Measurements from ENCODE around the gene U2AF1L4. TPM values are rescaled to one million over a fixed set of nuclear protein-coding genes. Genes with fewer than 3 reads are reported as not detected.

U2AF1L4 gene
- total RNA-seq, 1 donor = 5.8 TPM

DNA sequence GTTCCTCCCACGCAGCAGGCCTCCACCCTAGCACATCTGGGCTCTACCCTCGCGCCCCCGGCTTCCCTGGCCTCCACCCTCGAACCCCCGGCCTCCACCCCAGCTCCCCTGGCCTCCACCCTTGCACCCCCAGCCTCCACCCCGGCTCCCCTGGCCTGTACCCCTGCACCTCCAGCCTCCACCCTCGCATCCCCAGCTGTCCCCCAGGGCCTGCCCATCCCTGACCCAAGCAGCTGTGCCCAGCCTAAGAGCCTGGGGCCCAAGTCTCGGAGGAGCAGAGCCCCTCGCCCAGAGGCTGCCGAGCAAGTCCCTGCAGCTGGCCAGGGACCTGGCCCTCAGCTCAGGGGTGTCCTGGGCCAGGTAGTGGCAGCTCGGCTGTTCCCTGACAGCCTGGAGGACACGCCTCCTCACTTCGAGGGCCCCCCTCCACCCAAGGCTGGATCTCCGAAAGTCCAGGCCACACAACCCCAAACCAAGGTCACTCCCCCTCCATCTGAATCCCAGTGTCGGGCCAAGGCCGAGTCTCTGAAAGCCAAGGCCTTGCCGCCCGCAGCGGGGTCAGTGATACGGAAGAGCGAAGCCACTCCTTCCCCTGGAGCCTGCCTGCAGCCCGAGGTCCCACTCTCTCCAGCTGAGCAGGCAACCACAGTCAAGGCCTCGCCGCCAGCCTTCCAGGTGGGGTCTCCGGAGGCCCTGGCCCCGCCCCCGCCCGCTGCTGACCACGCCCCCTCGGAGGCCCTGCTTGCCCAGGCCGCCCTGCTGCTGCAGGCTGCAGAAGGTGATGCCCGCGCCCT, 22.3 kb upstream of the U2AF1L4 start:
- no peaks in the 10 kb centered on the region for H3K27me3 ChIP-seq (ENCODE audit: insufficient read depth, low read length)
- H3K4me3 ChIP-seq (ENCODE audit: insufficient read depth, low read length) = no peak overlapping the region
- TF ChIP-seq, protein P1, sequence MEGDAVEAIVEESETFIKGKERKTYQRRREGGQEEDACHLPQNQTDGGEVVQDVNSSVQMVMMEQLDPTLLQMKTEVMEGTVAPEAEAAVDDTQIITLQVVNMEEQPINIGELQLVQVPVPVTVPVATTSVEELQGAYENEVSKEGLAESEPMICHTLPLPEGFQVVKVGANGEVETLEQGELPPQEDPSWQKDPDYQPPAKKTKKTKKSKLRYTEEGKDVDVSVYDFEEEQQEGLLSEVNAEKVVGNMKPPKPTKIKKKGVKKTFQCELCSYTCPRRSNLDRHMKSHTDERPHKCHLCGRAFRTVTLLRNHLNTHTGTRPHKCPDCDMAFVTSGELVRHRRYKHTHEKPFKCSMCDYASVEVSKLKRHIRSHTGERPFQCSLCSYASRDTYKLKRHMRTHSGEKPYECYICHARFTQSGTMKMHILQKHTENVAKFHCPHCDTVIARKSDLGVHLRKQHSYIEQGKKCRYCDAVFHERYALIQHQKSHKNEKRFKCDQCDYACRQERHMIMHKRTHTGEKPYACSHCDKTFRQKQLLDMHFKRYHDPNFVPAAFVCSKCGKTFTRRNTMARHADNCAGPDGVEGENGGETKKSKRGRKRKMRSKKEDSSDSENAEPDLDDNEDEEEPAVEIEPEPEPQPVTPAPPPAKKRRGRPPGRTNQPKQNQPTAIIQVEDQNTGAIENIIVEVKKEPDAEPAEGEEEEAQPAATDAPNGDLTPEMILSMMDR (IDR thresholded peaks at IDR 0.05; ENCODE audit: extremely low read depth, low read depth, low read length) = no peak
- no peak for DNase-seq (ENCODE audit: insufficient read length, low spot score, missing footprints)
- H3K4me2 ChIP-seq (ENCODE audit: insufficient read depth, low read length) = no peak overlapping the region
- H3K4me1 ChIP-seq (ENCODE audit: insufficient read depth, low read length) = no peaks in the 10 kb centered on the region
- peaks cover 19% of the 10 kb centered on the region for H3K36me3 ChIP-seq (ENCODE audit: insufficient read depth, low read length)
- H3K27ac ChIP-seq (ENCODE audit: low read depth, low read length) = no peak overlapping the region
- no peaks in the 10 kb centered on the region for H3K9me3 ChIP-seq (ENCODE audit: low read depth, low read length)
- no peak overlapping the region for H2AFZ ChIP-seq (ENCODE audit: low read length)
- no peaks in the 10 kb centered on the region for H4K20me1 ChIP-seq (ENCODE audit: insufficient read depth, low read length)
- no peaks in the 10 kb centered on the region for H3K79me2 ChIP-seq (ENCODE audit: insufficient read depth, low read length)

DNA sequence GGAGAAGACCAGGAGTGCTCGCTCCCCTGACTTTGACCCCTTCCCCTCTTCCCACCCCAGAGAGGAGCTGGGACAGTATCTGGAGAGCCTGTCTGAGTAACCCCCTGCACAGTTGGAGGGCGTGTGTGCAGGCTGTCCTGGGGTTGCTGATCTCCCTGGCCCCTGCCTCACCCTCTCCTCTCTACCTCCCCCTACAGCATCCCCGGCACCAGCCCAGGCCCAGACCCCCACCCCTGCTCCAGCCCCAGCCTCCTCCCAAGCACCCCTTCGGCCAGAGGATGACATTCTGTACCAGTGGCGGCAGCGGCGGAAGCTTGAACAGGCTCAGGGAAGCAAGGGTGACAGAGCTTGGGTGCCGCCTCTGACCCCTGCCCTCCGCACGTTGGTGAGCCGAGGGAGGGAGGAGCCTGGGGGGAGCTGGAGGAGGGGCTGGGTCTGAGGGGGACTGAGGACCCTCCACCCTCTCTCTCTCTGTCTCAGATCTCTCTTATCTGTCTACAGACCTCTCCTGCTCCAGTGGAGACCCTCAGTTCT, 21.4 kb upstream of the U2AF1L4 start:
- Histone ChIP-seq H3K4me1 (ENCODE audit: insufficient read depth, low read length) (no peaks in the 10 kb centered on the region), H2AFZ (ENCODE audit: low read length) (no peak overlapping the region), H3K4me2 (ENCODE audit: insufficient read depth, low read length) (no peak overlapping the region), H3K27ac (ENCODE audit: low read depth, low read length) (no peak overlapping the region), H3K36me3 (ENCODE audit: insufficient read depth, low read length) (peaks cover 27% of the 10 kb centered on the region), H3K4me3 (ENCODE audit: insufficient read depth, low read length) (no peak overlapping the region), H3K27me3 (ENCODE audit: insufficient read depth, low read length) (no peaks in the 10 kb centered on the region), H3K79me2 (ENCODE audit: insufficient read depth, low read length) (no peaks in the 10 kb centered on the region), H3K9me3 (ENCODE audit: low read depth, low read length) (no peaks in the 10 kb centered on the region), H4K20me1 (ENCODE audit: insufficient read depth, low read length) (no peaks in the 10 kb centered on the region)
- TF ChIP-seq, protein P1 (IDR thresholded peaks at IDR 0.05; ENCODE audit: extremely low read depth, low read depth, low read length) = no peak
- DNase-seq (ENCODE audit: insufficient read length, low spot score, missing footprints) = no peak

DNA sequence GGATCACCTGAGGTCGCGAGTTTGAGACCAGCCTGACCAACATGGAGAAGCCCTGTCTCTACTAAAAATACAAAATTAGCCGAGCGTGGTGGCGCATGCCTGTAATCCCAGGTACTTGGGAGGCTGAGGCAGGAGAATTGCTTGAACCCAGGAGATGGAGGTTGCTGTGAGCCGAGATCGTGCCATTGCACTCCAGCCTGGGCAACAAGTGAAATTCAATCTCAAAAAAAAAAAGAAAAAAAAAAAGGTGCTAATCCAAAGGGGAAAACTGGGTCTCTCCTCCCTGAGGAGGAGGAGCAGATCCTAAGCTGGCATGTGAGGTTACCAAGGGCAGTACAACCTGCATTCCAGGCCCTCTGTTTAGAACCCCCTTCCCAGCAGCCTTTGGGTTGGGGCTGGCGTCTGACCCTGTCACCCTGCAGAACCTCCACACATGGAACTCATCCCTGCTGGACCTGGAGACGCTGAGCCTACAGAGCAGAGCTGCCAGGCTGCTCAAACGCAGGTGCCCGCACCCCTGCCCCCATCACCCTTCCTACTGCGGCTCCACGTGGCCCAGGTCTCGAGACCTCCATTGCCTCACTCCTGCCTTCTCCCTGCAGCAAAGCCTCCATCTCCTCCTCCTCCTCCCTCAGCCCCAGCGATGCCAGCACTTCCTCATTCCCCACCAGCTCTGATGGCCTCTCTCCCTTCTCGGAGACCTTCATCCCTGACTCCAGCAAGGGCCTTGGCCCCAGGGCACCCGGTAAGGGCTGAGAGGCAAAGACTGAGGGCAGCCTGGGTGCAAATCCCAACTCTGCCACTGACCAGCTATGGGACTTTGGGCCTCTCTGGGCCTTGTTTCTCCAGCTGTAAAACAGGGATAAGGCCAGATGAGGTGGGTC, 19.5 kb upstream of the U2AF1L4 start:
- no peak overlapping the region for H3K27ac ChIP-seq (ENCODE audit: low read depth, low read length)
- TF ChIP-seq, protein P1 (IDR thresholded peaks at IDR 0.05; ENCODE audit: extremely low read depth, low read depth, low read length) = no peak
- H3K4me1 ChIP-seq (ENCODE audit: insufficient read depth, low read length) = peaks cover 6% of the 10 kb centered on the region
- no peak overlapping the region for H3K4me2 ChIP-seq (ENCODE audit: insufficient read depth, low read length)
- H4K20me1 ChIP-seq (ENCODE audit: insufficient read depth, low read length) = peaks cover 2% of the 10 kb centered on the region
- no peak overlapping the region for H2AFZ ChIP-seq (ENCODE audit: low read length)
- H3K4me3 ChIP-seq (ENCODE audit: insufficient read depth, low read length) = no peak overlapping the region
- no peak for DNase-seq (ENCODE audit: insufficient read length, low spot score, missing footprints)
- H3K79me2 ChIP-seq (ENCODE audit: insufficient read depth, low read length) = peaks cover 11% of the 10 kb centered on the region
- H3K36me3 ChIP-seq (ENCODE audit: insufficient read depth, low read length) = peaks cover 39% of the 10 kb centered on the region
- H3K9me3 ChIP-seq (ENCODE audit: low read depth, low read length) = no peaks in the 10 kb centered on the region
- no peaks in the 10 kb centered on the region for H3K27me3 ChIP-seq (ENCODE audit: insufficient read depth, low read length)

Measured in osteoblast (primary cell).